ENCODE measurements around the gene SH3GLB1. TPM values are rescaled to one million over a fixed set of nuclear protein-coding genes. Genes with fewer than 3 reads are reported as not detected.

Gene SH3GLB1
- polyA plus RNA-seq, 2 of the 4 experiments (the other 2 are of a cell fraction): 22.2 to 33.9 TPM

- Histone ChIP-seq H3K9me3 (no peaks in the 10 kb centered on the region), H3K27ac (no peak overlapping the region), H3K4me2 (no peak overlapping the region), H3K4me1 (no peaks in the 10 kb centered on the region), H3K4me3 (no peak overlapping the region)
- TF ChIP-seq MAFK (IDR thresholded peaks at IDR 0.05; ENCODE audit: partially characterized antibody) (no peak), RAD21 (conservative IDR thresholded peaks at IDR 0.05 in 1 of 2, IDR thresholded peaks at IDR 0.05 in 1 of 2) (no peak), JUNB (IDR thresholded peaks at IDR 0.05) (no peak), BCL3 (IDR thresholded peaks at IDR 0.05) (no peak), ESRRA (IDR thresholded peaks at IDR 0.05; ENCODE audit: borderline replicate concordance, low read length) (no peak), CHD4 (IDR thresholded peaks at IDR 0.05; ENCODE audit: borderline replicate concordance) (no peak), PHF8 (IDR thresholded peaks at IDR 0.05; ENCODE audit: borderline replicate concordance, low read depth) (no peak), CEBPB (IDR thresholded peaks at IDR 0.05) (no peak), ZFP36 (IDR thresholded peaks at IDR 0.05; ENCODE audit: borderline replicate concordance, partially characterized antibody) (no peak), MYC (IDR thresholded peaks at IDR 0.05; ENCODE audit: borderline replicate concordance, low read length) (no peak), RCOR1 (IDR thresholded peaks at IDR 0.05; ENCODE audit: low read depth, low read length) (no peak)
- no peak for FAIRE-seq
- ATAC-seq: no peak
- DNase-seq (ENCODE audit: low read depth in 1 of 2, low spot score in 1 of 2): no peak
- 81% methylated on average over 3 of the region's 3 CpGs for WGBS (ENCODE audit: missing lambda C conversion rate)
- CTCF ChIA-PET: interaction anchor here (6.0 kb wide), 1 partner anchor 8 kb away, joined by 37 read pairs; the partner anchor contains the start of gene SH3GLB1
- POLR2A ChIA-PET: no interaction called here
Observed at GRCh38 chr1:86713477-86713876, 9.1 kb downstream of the SH3GLB1 start.

- no peak overlapping the region for H3K27ac ChIP-seq
- POLR2A ChIA-PET: no interaction called here
Observed at GRCh38 chr1:86714159-86714558, 9.8 kb downstream of the SH3GLB1 start.

GRCh38 chr1:86714561-86715244, 10.3 kb downstream of the SH3GLB1 start:
- Histone ChIP-seq H3K4me3 (no peak overlapping the region), H3K4me1 (no peaks in the 10 kb centered on the region), H3K4me2 (no peak overlapping the region), H3K27ac (no peak overlapping the region), H3K9me3 (no peaks in the 10 kb centered on the region)
- TF ChIP-seq MYC (IDR thresholded peaks at IDR 0.05; ENCODE audit: borderline replicate concordance, low read length): no peak
- TF ChIP-seq RNF2 (IDR thresholded peaks at IDR 0.05; ENCODE audit: borderline replicate concordance, low read depth): no peak
- TF ChIP-seq HOXA7 (CRISPR knock-in tag; IDR thresholded peaks at IDR 0.05): no peak
- TF ChIP-seq MAX (IDR thresholded peaks at IDR 0.05): no peak
- TF ChIP-seq KDM1A (IDR thresholded peaks at IDR 0.05; ENCODE audit: low read depth): no peak
- TF ChIP-seq KDM5A (IDR thresholded peaks at IDR 0.05): no peak
- FAIRE-seq: no peak
- WGBS (ENCODE audit: missing lambda C conversion rate): 76% methylated on average over 3 of the region's 3 CpGs
- CTCF ChIA-PET: interaction anchor here (1.5 to 6.0 kb wide), 2 partner anchors 10 to 241 kb away, joined by 3 to 37 read pairs; partner anchors contain the start of gene SH3GLB1
- POLR2A ChIA-PET: no interaction called here
- no peak for DNase-seq (ENCODE audit: low read depth in 1 of 2, low spot score in 1 of 2)
- no peak for ATAC-seq

More at GRCh38 chr1:86714159-86714558, 9.8 kb downstream of the SH3GLB1 start:
- Histone ChIP-seq H3K4me3 (no peak overlapping the region), H3K4me1 (no peaks in the 10 kb centered on the region), H3K4me2 (no peak overlapping the region), H3K9me3 (no peaks in the 10 kb centered on the region)
- ATAC-seq (no peak), DNase-seq (ENCODE audit: low read depth in 1 of 2, low spot score in 1 of 2) (no peak), FAIRE-seq (no peak)
- CTCF ChIA-PET: interaction anchor here (1.5 to 6.0 kb wide), 2 partner anchors 9 to 240 kb away, joined by 3 to 37 read pairs; partner anchors contain the start of gene SH3GLB1
- TF ChIP-seq E2F6 (IDR thresholded peaks at IDR 0.05; ENCODE audit: borderline replicate concordance, low read depth) (no peak), FOSL2 (IDR thresholded peaks at IDR 0.05) (no peak), FOSL2 (CRISPR knock-in tag; IDR thresholded peaks at IDR 0.05) (no peak), NPAS2 (CRISPR knock-in tag; IDR thresholded peaks at IDR 0.05; ENCODE audit: borderline replicate concordance) (no peak), CHD2 (IDR thresholded peaks at IDR 0.05; ENCODE audit: low read length, partially characterized antibody) (no peak), EP300 (IDR thresholded peaks at IDR 0.05) (no peak), NR3C1 (IDR thresholded peaks at IDR 0.05) (no peak), TP53 (CRISPR knock-in tag; IDR thresholded peaks at IDR 0.05) (no peak), BCL3 (IDR thresholded peaks at IDR 0.05) (no peak), JUN (IDR thresholded peaks at IDR 0.05) (no peak), EHF (CRISPR knock-in tag; IDR thresholded peaks at IDR 0.05) (no peak), HDAC2 (IDR thresholded peaks at IDR 0.05) (no peak), SREBF2 (IDR thresholded peaks at IDR 0.05) (no peak)
- 75% methylated on average over 1 of the region's 1 CpG for WGBS (ENCODE audit: missing lambda C conversion rate)

Data from A549 (cell line).